ENCODE measurements around the gene SDHB.

The SDHB gene

GRCh38 chr1:17086751-17087150 is 32.9 kb upstream of the SDHB start:
- no peak for TF ChIP-seq CTCF (IDR thresholded peaks at IDR 0.05; ENCODE audit: insufficient read depth, low read depth, low read length, missing control alignments)
- no peak for DNase-seq (ENCODE audit: low read depth)
- H3K4me3 ChIP-seq (ENCODE audit: low read length) = no peak overlapping the region

GRCh38 chr1:17084787-17085186 is 31.0 kb upstream of the SDHB start:
- no peak for DNase-seq (ENCODE audit: low read depth)
- TF ChIP-seq CTCF (IDR thresholded peaks at IDR 0.05; ENCODE audit: insufficient read depth, low read depth, low read length, missing control alignments) = no peak
- no peak overlapping the region for H3K4me3 ChIP-seq (ENCODE audit: low read length)

GRCh38 chr1:17082761-17083160 is 28.9 kb upstream of the SDHB start:
- no peak for DNase-seq (ENCODE audit: low read depth)
- H3K4me3 ChIP-seq (ENCODE audit: low read length) = no peak overlapping the region
- no peak for TF ChIP-seq CTCF (IDR thresholded peaks at IDR 0.05; ENCODE audit: insufficient read depth, low read depth, low read length, missing control alignments)

GRCh38 chr1:17081439-17081838 is 27.6 kb upstream of the SDHB start:
- no peak for TF ChIP-seq CTCF (IDR thresholded peaks at IDR 0.05; ENCODE audit: insufficient read depth, low read depth, low read length, missing control alignments)
- no peak overlapping the region for H3K4me3 ChIP-seq (ENCODE audit: low read length)

GRCh38 chr1:17080880-17081279 is 27.0 kb upstream of the SDHB start:
- no peak for TF ChIP-seq CTCF (IDR thresholded peaks at IDR 0.05; ENCODE audit: insufficient read depth, low read depth, low read length, missing control alignments)
- H3K4me3 ChIP-seq (ENCODE audit: low read length) = no peak overlapping the region
- DNase-seq (ENCODE audit: low read depth) = no peak

More at GRCh38 chr1:17081439-17081838, 27.6 kb upstream of the SDHB start:
- no peak for DNase-seq (ENCODE audit: low read depth)

GRCh38 chr1:17080085-17080759 is 26.4 kb upstream of the SDHB start:
- DNase-seq (ENCODE audit: low read depth) = no peak
- no peak for TF ChIP-seq CTCF (IDR thresholded peaks at IDR 0.05; ENCODE audit: insufficient read depth, low read depth, low read length, missing control alignments)
- no peak overlapping the region for H3K4me3 ChIP-seq (ENCODE audit: low read length)

All from epithelial cell of esophagus (primary cell).